Peyer's patch (tissue), 4 donors: Measurements from ENCODE around the gene SPG11. TPM values are rescaled to one million over a fixed set of nuclear protein-coding genes. Genes with fewer than 3 reads are reported as not detected.
A peak's percentile ranks its signal among the peaks of the same experiment; 100 is the strongest.
"Not testable (repeated sequence)": the region's sequence is repeated elsewhere in the genome, so short reads cannot be mapped to it uniquely, and the experiment has no call there.

Experiments
- DNase-seq, 3 donors: peaks; one replicate each; pipeline ENCODE4 v3.0.0-alpha.2; 2017 to 2019
- H3K27ac ChIP-seq, 4 donors: fragments of 200-600 bp; sonication (generic); one replicate each; pipeline ENCODE4 v1.5.1; 2016 to 2019
- H3K27me3 ChIP-seq, 2 donors: fragments of 200-600 bp; sonication (generic); one replicate each; pipeline ENCODE4 v1.5.1; 2019
- H3K36me3 ChIP-seq, 3 donors: fragments of 200-600 bp; sonication (generic); one replicate each; pipeline ENCODE4 v1.5.1; 2016 to 2019
- H3K4me1 ChIP-seq, 4 donors: fragments of 200-600 bp; sonication (generic); one replicate each; pipeline ENCODE4 v1.5.1; 2016 to 2019
- H3K4me3 ChIP-seq, 4 donors: fragments of 200-600 bp; sonication (generic); 1 replicate in 3 of 4; 2 replicates in 1 of 4; pipeline ENCODE4 v1.5.1; 2016 to 2019; ENCODE audit warnings: mild to moderate bottlenecking in 1 of 4
- H3K9me3 ChIP-seq, 4 donors: fragments of 200-600 bp; sonication (generic); one replicate each; pipeline ENCODE4 v1.5.1; 2016 to 2019; ENCODE audit warnings: mild to moderate bottlenecking in 1 of 4
- CTCF ChIP-seq, 6 experiments: fragments of 450-650 bp in 4 of 6; fragments of 200-600 bp in 2 of 6; sonication (generic) in 1 of 6; IDR thresholded peaks; one replicate each; pipeline ENCODE4 v1.5.1; 2017 to 2019; ENCODE audit warnings: antibody characterized with exemption in 6 of 6, mild to moderate bottlenecking in 3 of 6, moderate library complexity in 1 of 6
- POLR2A ChIP-seq, 2 donors: fragments of 450-650 bp; IDR thresholded peaks; one replicate each; pipeline ENCODE4 v1.5.1; 2017; ENCODE audit warnings: antibody characterized with exemption in 2 of 2, mild to moderate bottlenecking in 2 of 2, moderate library complexity in 2 of 2
- total RNA-seq, 4 donors: library from RNA; depleted of rRNA; stranded (reverse); fragments of >200 nt; gene quantifications; one replicate each; pipeline ENCODE4 v1.1.0, GENCODE V29; 2016

Gene SPG11
- total RNA-seq, 4 donors from 2014 or later: 125 to 215 (median 167) TPM

DNA sequence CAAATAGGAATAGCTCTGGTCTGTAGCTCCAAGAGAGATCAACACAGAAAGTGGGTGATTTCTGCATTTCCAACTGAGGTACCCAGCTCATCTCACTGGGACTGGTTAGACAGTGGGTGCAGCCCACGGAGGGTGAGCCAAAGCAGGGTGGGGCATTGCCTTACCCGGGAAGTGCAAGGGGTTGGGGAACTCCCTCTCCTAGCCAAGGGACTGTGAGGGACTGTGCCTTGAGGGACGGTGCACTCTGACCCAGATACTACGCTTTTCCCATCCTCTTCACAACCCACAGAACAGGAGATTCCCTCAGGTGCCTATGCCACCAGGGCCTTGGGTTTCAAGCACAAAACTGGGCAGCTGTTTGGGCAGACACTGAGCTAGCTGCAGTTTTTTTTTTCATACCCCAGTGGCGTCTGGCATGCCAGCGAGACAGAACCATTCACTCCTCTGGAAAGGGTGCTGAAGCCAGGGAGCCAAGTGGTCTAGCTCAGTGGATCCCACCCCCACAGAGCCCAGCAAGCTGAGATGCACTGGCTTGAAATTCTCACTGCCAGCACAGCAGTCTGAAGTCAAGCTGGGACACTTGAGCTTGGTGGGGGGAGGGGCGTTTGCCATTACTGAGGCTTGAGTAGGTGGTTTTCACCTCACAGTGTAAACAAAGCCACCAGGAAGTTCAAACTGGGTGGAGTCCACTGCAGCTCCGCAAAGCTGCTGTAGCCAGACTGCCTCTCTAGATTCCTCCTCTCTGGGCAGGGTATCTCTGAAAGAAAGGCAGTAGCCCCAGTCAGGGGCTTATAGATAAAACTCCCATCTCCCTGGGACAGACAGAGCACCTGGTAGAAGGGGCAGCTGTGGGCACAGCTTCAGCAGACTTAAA lies 19.6 kb upstream of the SPG11 start:
- H3K36me3 ChIP-seq, H3K27me3 ChIP-seq, H3K9me3 ChIP-seq: not testable (repeated sequence)
- DNase-seq: peak; percentile 74 to 96 (median 91)
- Histone ChIP-seq H3K4me3 (peak overlapping the region; percentile 5 to 20 (median 19)), H3K27ac (peak overlapping the region; percentile 26 to 84 (median 70)), H3K4me1 (peaks cover 0 to 19% (median 16%) of the 10 kb centered on the region in 4 donors)
- TF ChIP-seq POLR2A (IDR thresholded peaks at IDR 0.05): peak in 1 of 2 donors; percentile 20

GRCh38 chr15:44682211-44682610 lies 18.7 kb upstream of the SPG11 start:
- H3K27ac ChIP-seq: peak overlapping the region in 2 of 4 donors; percentile 72 to 84
- peaks cover 0 to 25% (median 17%) of the 10 kb centered on the region in 4 donors for H3K4me1 ChIP-seq
- H3K36me3 ChIP-seq: no peaks in the 10 kb centered on the region
- H3K9me3 ChIP-seq: no peaks in the 10 kb centered on the region
- no peak overlapping the region for H3K4me3 ChIP-seq
- no peak for TF ChIP-seq CTCF (IDR thresholded peaks at IDR 0.05)
- TF ChIP-seq POLR2A (IDR thresholded peaks at IDR 0.05): no peak
- DNase-seq: no peak
- no peaks in the 10 kb centered on the region for H3K27me3 ChIP-seq

DNA sequence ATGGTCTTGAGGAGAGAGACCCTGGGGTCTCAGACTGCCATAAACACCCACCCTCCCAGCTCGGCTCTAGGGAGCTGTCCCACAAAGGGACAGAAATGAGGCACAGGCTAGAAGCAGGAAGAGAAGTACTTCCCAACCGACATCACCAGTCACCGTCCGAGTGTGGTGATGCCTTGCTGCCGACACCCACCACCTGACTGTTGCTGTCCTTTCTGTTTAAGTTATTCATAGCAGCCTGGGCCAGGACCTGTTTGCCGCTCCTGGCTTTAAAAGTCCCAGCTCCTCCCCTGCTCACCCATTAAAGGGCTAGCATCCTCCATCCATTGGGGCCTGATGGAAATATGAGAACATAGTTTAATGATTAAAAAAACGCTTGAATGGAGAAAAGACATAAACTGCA lies 13.2 kb upstream of the SPG11 start:
- TF ChIP-seq CTCF (IDR thresholded peaks at IDR 0.05) (no peak), POLR2A (IDR thresholded peaks at IDR 0.05) (no peak)
- peak in 2 of 3 donors; percentile 64 to 72 for DNase-seq
- no peaks in the 10 kb centered on the region for H3K27me3 ChIP-seq
- H3K9me3 ChIP-seq: no peaks in the 10 kb centered on the region
- H3K36me3 ChIP-seq: no peaks in the 10 kb centered on the region
- peaks cover 0 to 24% (median 10%) of the 10 kb centered on the region in 4 donors for H3K4me1 ChIP-seq
- H3K4me3 ChIP-seq: no peak overlapping the region
- peak overlapping the region in 2 of 4 donors; percentile 65 to 77 for H3K27ac ChIP-seq

GRCh38 chr15:44675911-44676310 lies 12.4 kb upstream of the SPG11 start:
- TF ChIP-seq CTCF (IDR thresholded peaks at IDR 0.05) (no peak), POLR2A (IDR thresholded peaks at IDR 0.05) (no peak)
- no peaks in the 10 kb centered on the region for H3K36me3 ChIP-seq
- no peak overlapping the region for H3K4me3 ChIP-seq

GRCh38 chr15:44673639-44674038 lies 10.2 kb upstream of the SPG11 start:
- H3K27me3 ChIP-seq: no peaks in the 10 kb centered on the region
- no peaks in the 10 kb centered on the region for H3K36me3 ChIP-seq
- no peak for DNase-seq
- no peaks in the 10 kb centered on the region for H3K9me3 ChIP-seq
- no peak for TF ChIP-seq POLR2A (IDR thresholded peaks at IDR 0.05)
- TF ChIP-seq CTCF (IDR thresholded peaks at IDR 0.05): no peak
- peaks cover 0 to 24% (median 10%) of the 10 kb centered on the region in 4 donors for H3K4me1 ChIP-seq
- no peak overlapping the region for H3K4me3 ChIP-seq
- no peak overlapping the region for H3K27ac ChIP-seq

More at GRCh38 chr15:44675911-44676310, 12.4 kb upstream of the SPG11 start:
- Histone ChIP-seq H3K27me3 (no peaks in the 10 kb centered on the region), H3K4me1 (peaks cover 0 to 24% (median 10%) of the 10 kb centered on the region in 4 donors), H3K27ac (peak overlapping the region in 2 of 4 donors; percentile 65 to 77), H3K9me3 (no peaks in the 10 kb centered on the region)
- DNase-seq: peak in 1 of 3 donors; percentile 38
